ENCODE results near the gene TRUB2.

The TRUB2 gene

GRCh38 chr9:128271112-128271511 is 51.1 kb downstream of the TRUB2 start:
- DNase-seq (ENCODE audit: low read depth, low spot score): no peak

GRCh38 chr9:128266868-128267590 is 55.2 kb downstream of the TRUB2 start:
- no peak for DNase-seq (ENCODE audit: low read depth, low spot score)

DNA sequence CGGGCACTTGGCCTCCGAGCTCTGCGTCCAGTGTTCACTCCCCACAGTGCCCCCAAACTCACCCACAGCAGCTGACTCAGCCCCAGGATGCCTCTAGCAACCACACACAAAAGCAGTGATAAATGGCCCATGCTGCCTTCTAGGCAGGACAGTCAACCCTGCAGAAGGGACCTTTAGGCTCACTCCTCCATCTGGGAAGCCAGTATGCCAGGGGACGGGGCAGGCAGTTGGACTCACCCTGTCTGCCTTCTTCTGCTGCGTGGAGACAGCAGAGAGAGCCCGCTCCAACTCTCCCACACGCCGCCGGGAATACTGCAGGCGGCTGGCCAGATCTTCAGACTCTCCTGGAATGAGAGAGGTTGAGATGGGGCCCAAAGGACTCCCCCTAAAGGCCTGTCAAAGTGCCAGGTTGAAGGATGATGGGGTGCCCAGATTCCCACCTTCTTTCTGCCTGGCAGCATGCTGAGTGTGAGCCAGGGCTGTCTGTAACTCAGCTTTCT is 56.8 kb downstream of the TRUB2 start:
- no peak for DNase-seq (ENCODE audit: low read depth, low spot score)

DNA sequence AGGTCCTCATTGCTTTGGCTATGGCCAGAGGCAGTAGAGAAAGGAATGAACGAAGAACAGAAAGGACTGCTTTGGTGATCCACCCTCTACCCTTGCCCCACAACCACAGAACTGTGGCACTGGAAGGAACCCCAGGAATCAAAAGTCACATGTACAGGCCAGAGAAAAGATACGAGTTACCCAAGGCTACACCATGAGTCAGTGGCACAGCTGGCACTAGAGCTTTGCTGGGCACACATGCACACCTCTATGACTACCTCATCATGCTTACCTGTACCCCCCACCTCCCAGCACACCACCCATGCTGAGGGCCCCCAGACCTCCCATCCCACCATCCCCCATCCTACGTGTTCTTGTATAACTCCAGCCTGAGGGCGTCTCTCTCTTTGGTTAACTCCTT is 59.6 kb downstream of the TRUB2 start:
- DNase-seq (ENCODE audit: low read depth, low spot score): no peak

- no peak for DNase-seq (ENCODE audit: low read depth, low spot score)
Observed at GRCh38 chr9:128260340-128260739, 61.9 kb downstream of the TRUB2 start.

DNA sequence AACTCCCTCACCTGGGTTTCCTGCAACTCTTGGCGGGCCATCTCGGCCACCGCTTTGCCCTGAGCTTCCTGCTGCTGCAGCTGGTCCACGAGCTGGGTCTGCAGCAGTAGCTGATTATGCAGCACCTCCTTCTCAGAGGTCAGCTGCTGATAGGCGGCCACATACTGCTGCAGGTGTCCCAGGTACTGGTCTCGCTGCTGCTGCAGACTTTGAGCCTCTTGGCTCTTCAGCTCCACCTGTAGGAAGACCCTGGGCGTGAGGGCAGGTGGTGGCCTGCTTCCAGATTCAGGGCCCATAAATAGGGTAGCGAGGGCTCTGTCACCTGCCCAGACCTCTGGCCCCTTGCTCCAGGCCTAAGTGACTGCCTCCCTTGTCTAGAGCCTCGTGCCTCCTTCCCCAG is 63.1 kb downstream of the TRUB2 start:
- DNase-seq (ENCODE audit: low read depth, low spot score): no peak

- DNase-seq (ENCODE audit: low read depth, low spot score): no peak
Observed at GRCh38 chr9:128258326-128258725, 63.9 kb downstream of the TRUB2 start.

DNA sequence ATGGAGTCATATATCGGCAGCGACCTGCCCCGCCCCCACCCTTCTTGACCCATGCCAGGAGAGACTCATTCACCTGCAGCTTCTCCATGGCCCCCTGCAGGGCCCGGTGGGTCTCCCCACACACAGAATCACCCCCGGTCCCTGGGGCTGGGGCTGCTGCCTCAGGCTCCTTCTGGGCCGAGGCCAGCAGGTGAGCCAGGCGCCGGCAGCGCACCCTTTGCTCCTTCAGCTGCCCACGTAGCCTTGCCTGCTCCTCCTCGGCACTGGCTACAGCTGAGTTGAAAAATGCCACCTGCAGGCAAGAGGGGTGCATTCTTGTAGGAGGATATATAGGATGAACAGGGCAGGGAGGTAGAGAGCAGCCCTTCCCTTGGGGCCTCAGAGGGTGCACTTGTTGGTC is 64.3 kb downstream of the TRUB2 start:
- DNase-seq (ENCODE audit: low read depth, low spot score): no peak

- no peak for DNase-seq (ENCODE audit: low read depth, low spot score)
Observed at GRCh38 chr9:128257086-128257825, 65.0 kb downstream of the TRUB2 start.
